OCI-LY7 (cell line): ENCODE results near the gene AP5S1. TPM values are rescaled to one million over a fixed set of nuclear protein-coding genes. Genes with fewer than 3 reads are reported as not detected.

ENCODE experiments used
- BruUV-seq: library from RNA; stranded (reverse); fragments of 400-500 nt; replicated peaks from 2 replicates; lab custom pipeline; 2021; lab: Mats Ljungman, UMichigan
- CTCF ChIA-PET: fragments of 300-600 bp; sonication (Branson Sonifier 250); formaldehyde crosslinking; loops from one replicate; lab custom pipeline; 2022; ENCODE audit warnings: antibody characterized with exemption; ENCODE audit not compliant: unreplicated experiment; lab: Charles Lee
- POLR2A ChIA-PET: fragments of 300-600 bp; sonication (Branson Sonifier 250); formaldehyde crosslinking; loops from one replicate; lab custom pipeline; 2022; ENCODE audit warnings: antibody characterized with exemption; lab: Charles Lee
- DNase-seq: peaks from one replicate; pipeline ENCODE4 v3.0.0-alpha.2; 2015; ENCODE audit warnings: low spot score
- H2AFZ ChIP-seq: fragments of 200-600 bp; sonication (generic), shearing (Covaris generic); 2 replicates; pipeline ENCODE4 v1.6.1; 2014; ENCODE audit warnings: mild to moderate bottlenecking, antibody characterized with exemption, low read length, moderate library complexity
- H3K27ac ChIP-seq: fragments of 200-600 bp; sonication (generic); 2 replicates; pipeline ENCODE4 v1.5.1; 2014; ENCODE audit warnings: mixed run types, low read depth, mild to moderate bottlenecking, moderate library complexity, low read length, inconsistent platforms; ENCODE audit not compliant: poor library complexity, severe bottlenecking
- H3K36me3 ChIP-seq: fragments of 200-600 bp; sonication (generic); 2 replicates; pipeline ENCODE4 v1.6.1; 2014; ENCODE audit warnings: mild to moderate bottlenecking, antibody characterized with exemption, low read length, moderate library complexity, mixed read lengths; ENCODE audit not compliant: insufficient read depth
- H3K4me1 ChIP-seq: fragments of 200-600 bp; sonication (generic); 2 replicates; pipeline ENCODE4 v1.5.1; 2014; ENCODE audit warnings: mild to moderate bottlenecking, low read length; ENCODE audit not compliant: insufficient read depth, poor library complexity, severe bottlenecking
- H3K4me2 ChIP-seq: fragments of 200-600 bp; sonication (generic); 2 replicates; pipeline ENCODE4 v1.6.1; 2014; ENCODE audit warnings: mild to moderate bottlenecking, low read length
- H3K4me3 ChIP-seq: fragments of 200-600 bp; sonication (generic); 2 replicates; pipeline ENCODE4 v1.5.1; 2014; ENCODE audit warnings: mild to moderate bottlenecking, low read depth, low read length; ENCODE audit not compliant: poor library complexity, severe bottlenecking
- H3K79me2 ChIP-seq: fragments of 200-600 bp; sonication (generic); 2 replicates; pipeline ENCODE4 v1.6.1; 2016; ENCODE audit warnings: low read depth, mild to moderate bottlenecking, low read length, moderate library complexity, mixed read lengths; ENCODE audit not compliant: insufficient read depth
- H3K9me2 ChIP-seq: fragments of 200-600 bp; sonication (generic); 2 replicates; pipeline ENCODE4 v1.6.1; 2016; ENCODE audit warnings: mild to moderate bottlenecking, low read length, mixed read lengths; ENCODE audit not compliant: insufficient read depth
- H3K9me3 ChIP-seq: fragments of 200-600 bp; sonication (generic); 2 replicates; pipeline ENCODE4 v1.6.1; 2014; ENCODE audit warnings: mild to moderate bottlenecking, mixed run types, low read length, mixed read lengths
- H4K20me1 ChIP-seq: fragments of 200-600 bp; sonication (generic); 2 replicates; pipeline ENCODE4 v1.6.1; 2014; ENCODE audit warnings: mild to moderate bottlenecking, antibody characterized with exemption, low read length, moderate library complexity, mixed read lengths; ENCODE audit not compliant: insufficient read depth
- CTCF ChIP-seq: fragments of 200-600 bp; sonication (generic); conservative IDR thresholded peaks from 2 replicates; pipeline ENCODE4 v1.5.1; 2014; ENCODE audit warnings: mild to moderate bottlenecking, antibody characterized with exemption, low read length, moderate library complexity, mixed read lengths
- EZH2phosphoT487 ChIP-seq: fragments of 200-600 bp; sonication (generic); IDR thresholded peaks from 2 replicates; pipeline ENCODE4 v1.6.1; 2018; ENCODE audit warnings: low read depth, borderline replicate concordance, mild to moderate bottlenecking, mixed run types, antibody characterized with exemption, low read length, moderate library complexity, mixed read lengths
- intact Hi-C: fragments of 100-400 bp; cut with micrococcal nuclease; formaldehyde crosslinking; loops from one replicate; pipeline ENCODE4 v1.10.0; 2022; ENCODE audit not compliant: unreplicated experiment
- total RNA-seq, 2 experiments: library from RNA; depleted of rRNA in 1 of 2; stranded (reverse); fragments of >200 nt in 1 of 2; shearing (Covaris generic) in 1 of 2; gene quantifications; 2 replicates each; pipeline ENCODE4 v1.2.3, GENCODE V29; 2014 to 2022

AP5S1 gene
- total RNA-seq, 2 experiments from 2014 or later: 9.8 to 12.1 TPM

- H3K27ac ChIP-seq: no peak overlapping the region
- CTCF ChIA-PET: no interaction called here
- no TSS peak for BruUV-seq
These were observed 16.5 kb upstream of the AP5S1 start for GRCh38 chr20:3803854-3804253.

GRCh38 chr20:3804254-3804751 is 16.0 kb upstream of the AP5S1 start:
- BruUV-seq: no TSS peak
- no peak overlapping the region for H3K27ac ChIP-seq
- H3K9me3 ChIP-seq: no peaks in the 10 kb centered on the region
- no peak overlapping the region for H2AFZ ChIP-seq
- CTCF ChIA-PET: no interaction called here
- no peak overlapping the region for H3K4me2 ChIP-seq
- no peaks in the 10 kb centered on the region for H3K9me2 ChIP-seq
- POLR2A ChIA-PET: interaction anchor here (0.6 to 2.2 kb wide), 2 partner anchors 17 to 663 kb away, joined by 4 read pairs; partner anchors contain the start of gene AP5S1
- H3K36me3 ChIP-seq: peaks cover 70% of the 10 kb centered on the region
- H3K79me2 ChIP-seq: peaks cover 6% of the 10 kb centered on the region; the same call in 1 of the 2 replicates
- intact Hi-C loops: no loop called here
- TF ChIP-seq EZH2phosphoT487 (no peak), CTCF (no peak)
- no peak overlapping the region for H3K4me3 ChIP-seq
- H4K20me1 ChIP-seq: no peaks in the 10 kb centered on the region
- peaks cover 24% of the 10 kb centered on the region for H3K4me1 ChIP-seq
- DNase-seq: no peak

More at GRCh38 chr20:3803854-3804253, 16.5 kb upstream of the AP5S1 start:
- H3K79me2 ChIP-seq: peaks cover 7% of the 10 kb centered on the region; the same call in 1 of the 2 replicates
- H3K4me1 ChIP-seq: peaks cover 28% of the 10 kb centered on the region
- no peaks in the 10 kb centered on the region for H4K20me1 ChIP-seq
- no peaks in the 10 kb centered on the region for H3K9me3 ChIP-seq
- H3K4me2 ChIP-seq: no peak overlapping the region
- no peak for DNase-seq
- TF ChIP-seq EZH2phosphoT487: no peak
- TF ChIP-seq CTCF: no peak
- H3K4me3 ChIP-seq: no peak overlapping the region
- peaks cover 71% of the 10 kb centered on the region for H3K36me3 ChIP-seq
- H3K9me2 ChIP-seq: no peaks in the 10 kb centered on the region
- POLR2A ChIA-PET: interaction anchor here (2.2 kb wide), 1 partner anchor 17 kb away, joined by 4 read pairs; the partner anchor contains the start of gene AP5S1
- no peak overlapping the region for H2AFZ ChIP-seq
- intact Hi-C loops: no loop called here

- POLR2A ChIA-PET: interaction anchor here (0.6 to 2.2 kb wide), 2 partner anchors 16 to 664 kb away, joined by 4 read pairs; partner anchors contain the start of gene AP5S1
These were observed 15.6 kb upstream of the AP5S1 start for GRCh38 chr20:3804781-3805180.

More at GRCh38 chr20:3804781-3805180, 15.6 kb upstream of the AP5S1 start:
- Histone ChIP-seq H3K9me3 (no peaks in the 10 kb centered on the region), H3K4me2 (no peak overlapping the region), H3K9me2 (no peaks in the 10 kb centered on the region), H3K4me1 (peaks cover 19% of the 10 kb centered on the region), H3K79me2 (peaks cover 6% of the 10 kb centered on the region; the same call in 1 of the 2 replicates), H4K20me1 (no peaks in the 10 kb centered on the region), H3K36me3 (peaks cover 70% of the 10 kb centered on the region), H2AFZ (no peak overlapping the region), H3K4me3 (no peak overlapping the region), H3K27ac (no peak overlapping the region)
- CTCF ChIA-PET: no interaction called here
- intact Hi-C loops: no loop called here
- no TSS peak for BruUV-seq
- TF ChIP-seq EZH2phosphoT487 (no peak), CTCF (no peak)
- no peak for DNase-seq
